CD8-positive, alpha-beta memory T cell (primary cell): ENCODE results near the gene CLPTM1L. TPM values are rescaled to one million over a fixed set of nuclear protein-coding genes. Genes with fewer than 3 reads are reported as not detected.
"Not testable (repeated sequence)": the region's sequence is repeated elsewhere in the genome, so short reads cannot be mapped to it uniquely, and the experiment has no call there.

Experiments used
- CTCF ChIA-PET: fragments of 350-600 bp; sonication (Branson Sonifier 250); formaldehyde crosslinking; loops from one replicate; lab custom pipeline; 2021; ENCODE audit warnings: antibody characterized with exemption; lab: Charles Lee
- POLR2A ChIA-PET: fragments of 350-600 bp; sonication (Branson Sonifier 250); formaldehyde crosslinking; loops from one replicate; lab custom pipeline; 2021; ENCODE audit warnings: antibody characterized with exemption; lab: Charles Lee
- DNase-seq, 5 donors: peaks; one replicate each; pipeline versions ENCODE4 v3.0.0 to v3.0.0-alpha.2; 2020 to 2022; ENCODE audit warnings: mixed read lengths in 1 of 5
- H3K27ac ChIP-seq: one replicate; pipeline ENCODE4 v1.7.0; 2013; ENCODE audit warnings: low read depth, mild to moderate bottlenecking, low read length, moderate library complexity
- H3K27me3 ChIP-seq: 2 replicates; pipeline ENCODE4 v1.7.0; 2013; ENCODE audit warnings: low read length, mild to moderate bottlenecking; ENCODE audit not compliant: insufficient read depth, poor library complexity, severe bottlenecking
- H3K36me3 ChIP-seq: 2 replicates; pipeline ENCODE4 v1.7.0; 2013; ENCODE audit warnings: mild to moderate bottlenecking, low read length, moderate library complexity; ENCODE audit not compliant: insufficient read depth
- H3K4me1 ChIP-seq: 2 replicates; pipeline ENCODE4 v1.7.0; 2013; ENCODE audit warnings: mild to moderate bottlenecking, low read length, moderate library complexity; ENCODE audit not compliant: insufficient read depth
- H3K4me3 ChIP-seq: 2 replicates; pipeline ENCODE4 v1.7.0; 2013; ENCODE audit warnings: mild to moderate bottlenecking, low read length
- H3K9me3 ChIP-seq: 2 replicates; pipeline ENCODE4 v1.7.0; 2013; ENCODE audit warnings: mild to moderate bottlenecking, low read length
- H3K27ac Mint-ChIP-seq, 8 donors: one replicate each; pipeline ENCODE4 v1.8.0; 2020 to 2021; ENCODE audit warnings: mixed read lengths in 8 of 8, mild to moderate bottlenecking in 6 of 8, inconsistent platforms in 3 of 8, moderate library complexity in 3 of 8
- H3K27me3 Mint-ChIP-seq, 2 donors: one replicate each; pipeline ENCODE4 v1.8.0; 2020 to 2021; ENCODE audit warnings: mixed read lengths in 2 of 2, mild to moderate bottlenecking in 1 of 2, moderate library complexity in 1 of 2
- H3K36me3 Mint-ChIP-seq, 3 donors: one replicate each; pipeline ENCODE4 v1.8.0; 2020 to 2021; ENCODE audit warnings: mixed read lengths in 3 of 3, inconsistent platforms in 1 of 3, mild to moderate bottlenecking in 1 of 3
- H3K4me1 Mint-ChIP-seq, 3 donors: one replicate each; pipeline ENCODE4 v1.8.0; 2020 to 2021; ENCODE audit warnings: mixed read lengths in 3 of 3, inconsistent platforms in 1 of 3, mild to moderate bottlenecking in 1 of 3
- H3K4me3 Mint-ChIP-seq, 7 donors: one replicate each; pipeline ENCODE4 v1.8.0; 2020 to 2021; ENCODE audit warnings: mixed read lengths in 7 of 7, mild to moderate bottlenecking in 6 of 7, moderate library complexity in 4 of 7, inconsistent platforms in 2 of 7
- H3K9me3 Mint-ChIP-seq, 5 donors: one replicate each; pipeline ENCODE4 v1.8.0; 2020 to 2022; ENCODE audit warnings: mixed read lengths in 5 of 5, mild to moderate bottlenecking in 3 of 5, moderate library complexity in 2 of 5, inconsistent platforms in 1 of 5
- polyA plus RNA-seq: library from polyadenylated mRNA; unstranded; fragments of 300-500 nt; fragmentation: Illumina TruSeq; gene quantifications from one replicate; pipeline ENCODE4 v1.2.3, GENCODE V29; 2021
- total RNA-seq, 2 experiments: library from RNA; stranded (reverse); gene quantifications; one replicate each; pipeline ENCODE4 v1.2.3, GENCODE V29; 2021

The CLPTM1L gene
- total and polyA plus RNA-seq, 3 experiments from 2014 or later = 68.1 to 110 (median 109) TPM

DNA sequence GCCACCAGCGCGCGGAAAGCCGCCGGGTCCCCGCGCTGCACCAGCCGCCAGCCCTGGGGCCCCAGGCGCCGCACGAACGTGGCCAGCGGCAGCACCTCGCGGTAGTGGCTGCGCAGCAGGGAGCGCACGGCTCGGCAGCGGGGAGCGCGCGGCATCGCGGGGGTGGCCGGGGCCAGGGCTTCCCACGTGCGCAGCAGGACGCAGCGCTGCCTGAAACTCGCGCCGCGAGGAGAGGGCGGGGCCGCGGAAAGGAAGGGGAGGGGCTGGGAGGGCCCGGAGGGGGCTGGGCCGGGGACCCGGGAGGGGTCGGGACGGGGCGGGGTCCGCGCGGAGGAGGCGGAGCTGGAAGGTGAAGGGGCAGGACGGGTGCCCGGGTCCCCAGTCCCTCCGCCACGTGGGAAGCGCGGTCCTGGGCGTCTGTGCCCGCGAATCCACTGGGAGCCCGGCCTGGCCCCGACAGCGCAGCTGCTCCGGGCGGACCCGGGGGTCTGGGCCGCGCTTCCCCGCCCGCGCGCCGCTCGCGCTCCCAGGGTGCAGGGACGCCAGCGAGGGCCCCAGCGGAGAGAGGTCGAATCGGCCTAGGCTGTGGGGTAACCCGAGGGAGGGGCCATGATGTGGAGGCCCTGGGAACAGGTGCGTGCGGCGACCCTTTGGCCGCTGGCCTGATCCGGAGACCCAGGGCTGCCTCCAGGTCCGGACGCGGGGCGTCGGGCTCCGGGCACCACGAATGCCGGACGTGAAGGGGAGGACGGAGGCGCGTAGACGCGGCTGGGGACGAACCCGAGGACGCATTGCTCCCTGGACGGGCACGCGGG, 49.9 kb downstream of the CLPTM1L start, which contains the start of gene TERT:
TERT (minus strand) TSS at position 234 of the 815 bp plus-strand sequence; CDS start at position 155, 79 bp downstream.
- Mint-ChIP-seq H3K27ac (no peak within 1 kb of the TSS), H3K4me1 (peaks cover 4% of the 10 kb centered on the region in 3 donors), H3K36me3 (no peaks in the 10 kb centered on the region), H3K27me3 (peaks cover 5 to 7% of the 10 kb centered on the region in 2 donors), H3K4me3 (peak within 1 kb of the TSS in 2 of 7 donors; percentile 29 to 34), H3K9me3 (no peaks in the 10 kb centered on the region)
- DNase-seq = peak; percentile 14 to 64 (median 30)
- no peak within 1 kb of the TSS for H3K4me3 ChIP-seq
- H3K9me3 ChIP-seq = no peaks in the 10 kb centered on the region
- no peak within 1 kb of the TSS for H3K27ac ChIP-seq
- CTCF ChIA-PET = no interaction called here
- H3K27me3 ChIP-seq = no peaks in the 10 kb centered on the region
- POLR2A ChIA-PET = interaction anchor here (0.9 kb wide), 1 partner anchor 50 kb away, joined by 3 read pairs; the partner anchor contains the start of gene CLPTM1L
- peaks cover 9% of the 10 kb centered on the region for H3K4me1 ChIP-seq
- no peaks in the 10 kb centered on the region for H3K36me3 ChIP-seq

DNA sequence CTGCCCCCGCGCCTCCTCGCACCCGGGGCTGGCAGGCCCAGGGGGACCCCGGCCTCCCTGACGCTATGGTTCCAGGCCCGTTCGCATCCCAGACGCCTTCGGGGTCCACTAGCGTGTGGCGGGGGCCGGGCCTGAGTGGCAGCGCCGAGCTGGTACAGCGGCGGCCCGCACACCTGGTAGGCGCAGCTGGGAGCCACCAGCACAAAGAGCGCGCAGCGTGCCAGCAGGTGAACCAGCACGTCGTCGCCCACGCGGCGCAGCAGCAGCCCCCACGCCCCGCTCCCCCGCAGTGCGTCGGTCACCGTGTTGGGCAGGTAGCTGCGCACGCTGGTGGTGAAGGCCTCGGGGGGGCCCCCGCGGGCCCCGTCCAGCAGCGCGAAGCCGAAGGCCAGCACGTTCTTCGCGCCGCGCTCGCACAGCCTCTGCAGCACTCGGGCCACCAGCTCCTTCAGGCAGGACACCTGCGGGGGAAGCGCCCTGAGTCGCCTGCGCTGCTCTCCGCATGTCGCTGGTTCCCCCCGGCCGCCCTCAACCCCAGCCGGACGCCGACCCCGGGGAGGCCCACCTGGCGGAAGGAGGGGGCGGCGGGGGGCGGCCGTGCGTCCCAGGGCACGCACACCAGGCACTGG, 50.6 kb downstream of the CLPTM1L start:
- Mint-ChIP-seq H3K36me3 (no peaks in the 10 kb centered on the region), H3K27ac (no peak overlapping the region), H3K27me3 (peaks cover 5 to 7% of the 10 kb centered on the region in 2 donors), H3K9me3 (no peaks in the 10 kb centered on the region), H3K4me3 (no peak overlapping the region), H3K4me1 (peaks cover 4% of the 10 kb centered on the region in 3 donors)
- no peak for DNase-seq
- POLR2A ChIA-PET = interaction anchor here (0.9 kb wide), 1 partner anchor 51 kb away, joined by 3 read pairs; the partner anchor contains the start of gene CLPTM1L
- no peak overlapping the region for H3K27ac ChIP-seq
- CTCF ChIA-PET = no interaction called here
- no peaks in the 10 kb centered on the region for H3K27me3 ChIP-seq
- H3K36me3 ChIP-seq = no peaks in the 10 kb centered on the region
- H3K9me3 ChIP-seq = no peaks in the 10 kb centered on the region
- no peak overlapping the region for H3K4me3 ChIP-seq
- H3K4me1 ChIP-seq = peaks cover 9% of the 10 kb centered on the region

DNA sequence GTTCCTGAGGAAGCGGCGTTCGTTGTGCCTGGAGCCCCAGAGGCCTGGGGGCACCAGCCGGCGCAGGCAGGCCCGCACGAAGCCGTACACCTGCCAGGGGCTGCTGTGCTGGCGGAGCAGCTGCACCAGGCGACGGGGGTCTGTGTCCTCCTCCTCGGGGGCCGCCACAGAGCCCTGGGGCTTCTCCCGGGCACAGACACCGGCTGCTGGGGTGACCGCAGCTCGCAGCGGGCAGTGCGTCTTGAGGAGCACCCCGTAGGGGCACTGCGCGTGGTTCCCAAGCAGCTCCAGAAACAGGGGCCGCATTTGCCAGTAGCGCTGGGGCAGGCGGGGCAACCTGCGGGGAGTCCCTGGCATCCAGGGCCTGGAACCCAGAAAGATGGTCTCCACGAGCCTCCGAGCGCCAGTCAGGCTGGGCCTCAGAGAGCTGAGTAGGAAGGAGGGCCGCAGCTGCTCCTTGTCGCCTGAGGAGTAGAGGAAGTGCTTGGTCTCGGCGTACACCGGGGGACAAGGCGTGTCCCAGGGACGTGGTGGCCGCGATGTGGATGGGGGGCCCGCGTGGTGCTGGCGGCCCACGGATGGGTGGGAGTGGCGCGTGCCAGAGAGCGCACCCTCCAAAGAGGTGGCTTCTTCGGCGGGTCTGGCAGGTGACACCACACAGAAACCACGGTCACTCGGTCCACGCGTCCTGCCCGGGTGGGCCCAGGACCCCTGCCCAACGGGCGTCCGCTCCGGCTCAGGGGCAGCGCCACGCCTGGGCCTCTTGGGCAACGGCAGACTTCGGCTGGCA, 51.3 kb downstream of the CLPTM1L start:
- Histone ChIP-seq H3K27ac (no peak overlapping the region), H3K4me1 (peaks cover 9% of the 10 kb centered on the region), H3K36me3 (no peaks in the 10 kb centered on the region), H3K9me3 (no peaks in the 10 kb centered on the region), H3K4me3 (no peak overlapping the region), H3K27me3 (no peaks in the 10 kb centered on the region)
- no peaks in the 10 kb centered on the region for H3K36me3 Mint-ChIP-seq
- ChIA-PET CTCF (no interaction called here), POLR2A (no interaction called here)
- no peaks in the 10 kb centered on the region for H3K9me3 Mint-ChIP-seq
- DNase-seq = peak in 1 of 5 donors; percentile 40
- no peak overlapping the region for H3K27ac Mint-ChIP-seq
- peak overlapping the region in 1 of 7 donors; percentile 27 for H3K4me3 Mint-ChIP-seq
- peaks cover 4% of the 10 kb centered on the region in 3 donors for H3K4me1 Mint-ChIP-seq
- peaks cover 7 to 10% of the 10 kb centered on the region in 2 donors for H3K27me3 Mint-ChIP-seq

DNA sequence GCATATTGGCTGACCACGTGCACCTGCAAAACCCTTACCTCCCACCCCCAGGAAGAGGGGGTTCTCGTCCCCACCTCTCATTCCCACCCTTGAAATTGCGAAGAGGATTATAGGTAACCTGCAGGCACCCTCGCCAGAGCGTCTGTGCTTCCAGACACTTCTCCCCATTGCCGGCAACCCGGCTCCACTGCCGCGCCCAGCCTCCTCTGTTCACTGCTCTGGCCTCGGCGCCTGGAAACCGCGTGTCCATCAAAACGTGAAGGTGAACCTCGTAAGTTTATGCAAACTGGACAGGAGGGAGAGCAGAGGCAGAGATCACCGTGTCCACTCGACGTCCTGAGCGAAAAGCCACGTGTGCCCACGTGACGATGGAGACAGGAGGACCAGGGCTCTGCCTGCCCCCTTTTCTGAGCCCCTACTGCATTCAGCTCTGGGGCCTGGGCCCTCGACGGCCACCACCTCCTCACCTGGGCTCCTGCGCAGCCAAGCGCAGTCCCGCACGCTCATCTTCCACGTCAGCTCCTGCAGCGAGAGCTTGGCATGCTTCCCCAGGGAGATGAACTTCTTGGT, 52.0 kb downstream of the CLPTM1L start:
- peak in 1 of 5 donors; percentile 30 for DNase-seq
- Histone ChIP-seq H3K27ac (no peak overlapping the region), H3K4me3 (no peak overlapping the region), H3K27me3 (no peaks in the 10 kb centered on the region), H3K9me3 (no peaks in the 10 kb centered on the region), H3K36me3 (no peaks in the 10 kb centered on the region), H3K4me1 (peaks cover 9% of the 10 kb centered on the region)
- ChIA-PET CTCF (no interaction called here), POLR2A (no interaction called here)
- H3K9me3 Mint-ChIP-seq = peaks cover 0 to 5% (median 2%) of the 10 kb centered on the region in 5 donors
- peaks cover 0 to 4% (median 1%) of the 10 kb centered on the region in 3 donors for H3K36me3 Mint-ChIP-seq
- H3K27me3 Mint-ChIP-seq = peaks cover 11 to 17% of the 10 kb centered on the region in 2 donors
- H3K4me1 Mint-ChIP-seq = peaks cover 4% of the 10 kb centered on the region in 3 donors
- no peak overlapping the region for H3K27ac Mint-ChIP-seq
- H3K4me3 Mint-ChIP-seq = peak overlapping the region in 2 of 7 donors; percentile 13 to 74

DNA sequence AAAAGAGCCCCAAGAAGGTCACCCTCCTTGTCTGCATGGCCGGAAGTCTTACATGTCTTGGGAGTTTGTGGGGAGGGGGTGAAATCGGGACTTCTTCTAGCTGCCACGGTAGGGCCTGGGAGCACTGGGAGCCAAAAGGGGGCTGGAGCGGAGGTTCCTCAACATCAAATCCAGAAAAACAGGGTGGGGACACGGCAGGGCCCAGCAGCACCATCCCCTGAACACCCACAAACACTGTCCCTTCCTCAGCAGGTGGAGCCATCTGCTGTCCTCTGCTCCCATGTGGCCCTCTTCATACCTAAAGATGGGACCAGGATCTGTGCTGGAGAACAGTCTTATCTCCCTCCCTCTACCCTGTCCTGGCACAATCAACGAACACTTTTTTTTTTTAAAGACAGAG, 52.8 kb downstream of the CLPTM1L start:
- peaks cover 9% of the 10 kb centered on the region for H3K4me1 ChIP-seq
- POLR2A ChIA-PET = no interaction called here

DNA sequence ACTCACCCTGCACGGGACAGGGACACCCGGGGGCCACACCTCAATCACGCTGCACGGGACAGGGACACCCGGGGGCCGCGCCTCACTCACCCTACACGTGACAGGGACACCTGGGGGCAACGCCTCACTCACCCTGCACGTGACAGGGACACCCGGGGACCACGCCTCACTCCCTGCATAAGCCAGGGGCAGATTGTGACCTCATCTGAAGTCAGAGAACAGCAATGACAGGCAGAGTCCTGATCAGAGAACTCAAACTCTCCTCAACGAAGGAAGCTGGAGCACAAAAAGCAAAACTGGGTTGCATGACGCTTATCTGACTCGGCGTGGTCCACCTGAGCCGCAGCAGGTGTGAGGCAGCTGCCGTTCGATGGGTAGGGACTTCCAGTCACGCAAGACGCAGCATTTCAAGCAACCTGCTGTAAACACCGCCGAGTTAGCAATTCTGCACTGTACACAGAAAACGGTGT, 53.3 kb downstream of the CLPTM1L start:
- Histone ChIP-seq H3K4me1 (peaks cover 9% of the 10 kb centered on the region), H3K4me3 (no peak overlapping the region), H3K9me3 (no peaks in the 10 kb centered on the region), H3K27me3 (no peaks in the 10 kb centered on the region), H3K36me3 (no peaks in the 10 kb centered on the region), H3K27ac (no peak overlapping the region)
- CTCF ChIA-PET = no interaction called here
- POLR2A ChIA-PET = no interaction called here
- peaks cover 0 to 6% (median 2%) of the 10 kb centered on the region in 5 donors for H3K9me3 Mint-ChIP-seq
- H3K27me3 Mint-ChIP-seq = peaks cover 14 to 18% of the 10 kb centered on the region in 2 donors
- H3K4me1 Mint-ChIP-seq = peaks cover 4% of the 10 kb centered on the region in 3 donors
- no peak for DNase-seq
- H3K27ac Mint-ChIP-seq = no peak overlapping the region
- peaks cover 0 to 10% (median 1%) of the 10 kb centered on the region in 3 donors for H3K36me3 Mint-ChIP-seq
- H3K4me3 Mint-ChIP-seq = no peak overlapping the region

More for the DNA sequence above, 52.8 kb downstream of the CLPTM1L start:
- Histone ChIP-seq H3K27ac (no peak overlapping the region), H3K27me3 (no peaks in the 10 kb centered on the region), H3K36me3 (no peaks in the 10 kb centered on the region), H3K9me3 (no peaks in the 10 kb centered on the region), H3K4me3 (no peak overlapping the region)
- Mint-ChIP-seq H3K27ac (no peak overlapping the region), H3K27me3 (peaks cover 11 to 18% of the 10 kb centered on the region in 2 donors), H3K4me1 (peaks cover 4% of the 10 kb centered on the region in 3 donors), H3K36me3 (peaks cover 0 to 10% (median 1%) of the 10 kb centered on the region in 3 donors), H3K9me3 (peaks cover 0 to 6% (median 2%) of the 10 kb centered on the region in 5 donors), H3K4me3 (peak overlapping the region in 1 of 7 donors; percentile 23)
- CTCF ChIA-PET = no interaction called here
- DNase-seq = no peak

DNA sequence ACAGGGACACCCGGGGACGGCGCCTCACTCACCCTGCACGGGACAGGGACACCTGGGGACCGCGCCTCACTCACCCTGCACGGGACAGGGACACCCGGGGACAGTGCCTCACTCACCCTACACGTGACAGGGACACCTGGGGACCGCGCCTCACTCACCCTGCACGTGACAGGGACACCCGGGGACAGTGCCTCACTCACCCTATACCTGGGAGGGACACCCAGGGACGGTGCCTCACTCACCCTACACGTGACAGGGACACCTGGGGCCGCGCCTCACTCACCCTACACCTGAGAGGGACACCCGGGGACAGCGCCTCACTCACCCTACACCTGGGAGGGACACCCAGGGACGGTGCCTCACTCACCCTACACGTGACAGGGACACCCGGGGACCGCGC, 53.9 kb downstream of the CLPTM1L start:
- H3K36me3 ChIP-seq, H3K4me3 Mint-ChIP-seq, DNase-seq, H3K4me1 Mint-ChIP-seq, H3K9me3 Mint-ChIP-seq, H3K4me3 ChIP-seq, POLR2A ChIA-PET, H3K27ac ChIP-seq, H3K4me1 ChIP-seq, H3K27me3 ChIP-seq, CTCF ChIA-PET, H3K9me3 ChIP-seq, H3K27ac Mint-ChIP-seq: not testable (repeated sequence)
- Mint-ChIP-seq H3K36me3 (peaks cover 0 to 10% (median 1%) of the 10 kb centered on the region in 3 donors), H3K27me3 (peaks cover 14 to 18% of the 10 kb centered on the region in 2 donors)
